GM19328 (cell line): Measurements from ENCODE around the gene STX1A.

ENCODE experiments used
- ATAC-seq: cut with Tn5 transposase; IDR thresholded peaks from one replicate; pipeline ENCODE4 v1.9.1; 2021; ENCODE audit warnings: mild to moderate bottlenecking, moderate library complexity; ENCODE audit not compliant: unreplicated experiment

The STX1A gene

DNA sequence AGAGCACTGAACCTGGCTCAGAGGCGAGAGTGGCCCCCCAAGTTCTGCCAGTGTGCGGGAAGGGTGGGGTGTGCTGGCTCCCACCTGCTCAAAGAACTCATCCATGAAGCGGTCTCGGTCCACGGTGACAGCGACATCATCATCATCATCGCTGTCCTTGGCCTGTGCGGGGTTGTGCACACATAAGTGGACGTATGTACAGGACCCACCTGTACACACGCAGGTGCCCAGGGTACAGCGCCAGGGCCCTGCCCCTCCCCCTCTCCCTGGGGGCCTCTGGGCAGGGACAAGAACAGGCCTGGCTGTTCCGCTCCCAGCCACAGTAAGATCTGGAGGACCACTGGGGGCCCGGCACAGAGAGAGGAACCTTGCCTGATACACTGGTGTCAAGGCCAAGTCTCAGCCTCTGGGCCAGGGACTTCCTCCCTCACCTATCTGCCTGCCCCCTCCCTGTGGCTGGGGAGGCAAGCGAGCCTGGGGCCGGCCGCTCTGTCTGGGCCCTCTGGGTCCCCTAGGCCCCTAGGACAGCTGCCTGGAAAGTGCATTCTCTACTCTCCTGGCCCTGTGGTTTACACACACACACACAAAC is 10.4 kb downstream of the STX1A start:
- no peak for ATAC-seq

DNA sequence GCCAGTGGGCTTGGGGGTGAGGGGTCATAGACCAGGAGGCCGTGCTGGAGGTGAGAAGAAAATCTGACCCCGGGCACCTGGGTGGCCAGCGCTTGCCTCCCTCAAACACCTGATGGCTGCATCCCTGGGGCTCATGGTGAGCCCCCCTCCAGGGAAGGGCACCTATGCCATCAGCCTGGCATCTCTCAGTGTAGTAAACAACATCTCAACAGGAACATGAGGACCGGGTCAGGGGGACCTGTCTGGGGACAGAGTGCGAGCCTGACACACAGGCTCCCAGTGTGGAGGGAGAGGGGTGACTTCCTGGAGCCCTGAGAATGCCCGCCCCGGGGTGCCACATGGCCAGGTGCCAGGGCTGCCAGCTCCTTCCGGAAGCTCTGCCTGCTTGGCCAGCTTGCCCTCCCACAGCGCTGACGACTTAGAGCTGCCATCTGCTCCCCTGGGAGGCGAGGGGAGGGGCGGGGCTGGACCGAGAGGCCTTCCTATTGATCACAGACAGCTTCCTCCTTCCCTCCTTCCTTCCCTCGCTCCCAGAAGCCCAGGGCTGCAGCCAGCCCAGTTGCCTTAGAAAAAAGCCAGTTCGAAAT is 12.3 kb downstream of the STX1A start:
- ATAC-seq: no peak

DNA sequence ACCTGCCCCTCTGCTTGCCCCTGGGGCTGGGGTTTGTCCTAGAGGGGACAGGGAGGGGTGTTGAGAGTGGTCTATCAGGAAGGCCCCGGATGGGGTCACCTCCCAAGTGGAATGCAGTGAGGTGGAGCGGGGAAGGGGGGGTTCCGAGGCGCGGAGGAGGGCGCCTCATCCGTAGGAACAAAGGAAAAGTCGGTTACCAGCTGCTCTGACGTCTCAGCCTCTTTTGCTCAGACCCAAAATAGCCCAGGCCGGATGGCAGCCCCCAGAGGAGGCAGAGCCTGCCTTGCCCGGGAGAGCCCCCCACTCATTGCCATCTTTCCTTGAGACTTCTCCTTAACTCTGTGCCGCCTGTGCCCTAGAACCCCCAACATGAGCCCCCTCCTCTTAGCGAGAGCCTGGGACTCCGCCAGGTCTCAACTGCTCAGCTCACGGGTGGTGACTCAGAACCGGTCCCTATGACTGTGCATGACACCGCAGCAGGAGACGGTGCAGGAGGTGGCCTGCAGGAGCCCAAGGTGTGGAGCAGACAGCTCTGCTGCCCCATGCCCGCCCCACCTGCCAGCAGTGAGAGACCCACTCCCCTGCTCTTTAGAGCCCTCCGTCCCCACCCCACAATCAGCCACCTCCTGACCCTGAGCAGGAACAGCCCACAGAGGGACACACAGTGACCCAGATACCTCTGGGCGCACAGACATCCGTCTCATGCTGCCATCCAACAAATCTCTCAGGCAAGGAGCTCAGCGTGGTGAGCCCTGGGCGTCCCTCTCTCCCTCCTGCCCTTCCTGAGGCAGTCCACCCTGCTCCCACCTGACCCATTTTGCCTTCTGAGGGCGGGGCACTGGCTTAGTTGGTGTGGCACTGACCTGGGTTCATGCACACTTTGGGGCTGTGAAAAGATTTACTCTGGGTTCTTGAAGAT is 13.1 kb downstream of the STX1A start:
- ATAC-seq: no peak

DNA sequence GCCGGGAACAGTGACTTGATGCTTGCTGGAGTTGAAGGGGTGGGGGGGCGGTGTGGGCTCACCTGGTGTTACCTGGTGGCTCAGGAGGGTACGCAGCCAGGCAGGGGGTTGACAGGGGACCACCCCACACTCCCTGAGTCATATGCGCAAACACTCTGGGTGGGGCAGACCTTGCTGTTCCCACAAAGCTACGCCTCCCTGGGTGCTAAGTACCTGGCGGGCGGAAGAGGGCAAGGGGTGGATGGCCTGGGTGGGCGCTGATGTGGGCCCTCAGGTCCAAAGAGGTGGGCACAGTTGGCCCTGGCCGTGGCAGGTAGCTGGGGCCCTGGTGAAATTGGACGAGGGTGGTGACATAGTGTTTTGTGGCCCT is 13.9 kb downstream of the STX1A start:
- no peak for ATAC-seq

DNA sequence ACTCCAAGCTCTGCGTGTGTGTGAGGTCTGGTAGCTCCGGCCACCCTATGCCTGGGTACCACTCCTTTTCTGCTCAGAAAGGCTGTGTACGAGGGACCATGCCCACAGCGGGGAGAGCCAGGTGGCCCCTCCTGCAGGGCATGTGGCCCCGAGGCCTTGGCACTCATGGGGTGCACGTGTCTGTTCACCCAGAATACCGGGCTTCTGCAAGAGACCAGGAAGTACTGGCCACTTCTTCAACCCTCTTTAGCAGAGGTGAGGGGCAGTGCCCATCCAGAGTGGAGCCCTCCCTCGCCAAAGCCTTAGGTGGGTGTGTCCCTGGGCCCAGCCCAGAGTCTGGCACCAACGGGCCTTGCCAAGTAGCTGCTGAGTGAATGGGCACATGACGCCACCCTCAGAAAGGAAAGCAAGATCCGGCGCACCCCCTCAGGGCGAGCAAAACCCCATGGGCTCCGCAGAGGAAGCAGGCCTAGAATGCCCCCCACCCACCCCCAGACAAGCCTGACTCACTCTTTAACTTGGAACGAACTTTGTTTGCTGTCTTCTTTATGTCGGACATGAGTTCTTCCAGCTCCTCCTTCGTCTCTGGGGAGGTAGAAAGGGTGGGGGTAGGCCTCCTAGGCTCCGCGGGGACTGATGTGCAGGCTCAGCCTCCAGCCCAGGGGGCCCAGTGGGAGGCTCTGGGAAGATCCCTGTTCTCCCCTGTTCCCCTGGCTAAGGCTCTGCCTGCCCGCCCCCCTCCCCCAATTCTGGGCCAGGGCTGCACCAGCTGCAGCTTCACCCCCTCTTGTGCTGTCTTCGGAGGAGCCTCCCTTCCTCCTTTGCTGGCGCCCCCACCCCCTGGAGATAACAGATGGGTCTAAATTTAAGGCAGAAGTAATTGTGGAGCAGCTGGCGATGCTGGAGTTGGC is 14.6 kb downstream of the STX1A start:
- ATAC-seq: no peak

DNA sequence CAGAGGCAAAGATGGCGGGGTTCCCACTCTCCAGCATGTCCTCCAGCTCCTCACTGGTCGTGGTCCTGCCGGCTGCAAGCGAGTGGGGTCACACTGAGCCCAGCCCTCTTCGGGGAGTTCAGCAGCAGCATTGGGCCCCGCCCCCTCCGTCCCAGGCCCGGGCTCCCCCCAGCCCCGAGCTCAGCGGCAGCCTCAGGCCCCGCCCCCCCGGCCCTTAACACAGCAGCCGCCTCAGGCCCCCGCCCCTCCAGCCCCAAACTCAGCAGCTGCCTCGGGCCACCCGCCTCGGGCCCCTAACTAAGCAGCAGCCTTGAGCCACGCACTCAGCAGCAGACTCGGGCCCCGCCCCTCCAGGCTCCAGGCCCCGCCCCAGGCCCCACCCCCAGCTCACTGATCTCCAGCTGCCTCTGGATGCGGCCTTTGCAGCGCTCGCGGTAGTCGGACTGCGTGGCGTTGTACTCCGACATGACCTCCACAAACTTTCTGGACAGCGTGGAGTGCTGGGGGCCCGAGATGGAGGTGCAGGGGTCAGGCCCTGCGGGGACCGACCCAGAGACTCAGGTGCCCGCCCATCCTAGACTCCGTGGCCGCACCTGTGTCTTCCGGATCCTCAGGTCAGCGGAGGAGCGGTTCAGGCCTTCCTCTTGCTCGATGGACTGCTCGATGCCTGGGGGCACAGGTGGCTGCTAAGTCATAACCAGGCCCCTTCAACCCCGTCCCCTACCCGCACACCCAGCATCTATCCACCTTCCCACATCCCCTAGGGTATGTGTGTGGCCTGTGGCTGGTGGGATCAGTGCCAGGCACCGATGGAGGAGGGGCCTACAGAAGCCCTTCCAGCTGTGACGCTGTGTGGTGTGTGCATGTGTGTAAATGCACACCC is 15.5 kb downstream of the STX1A start:
- no peak for ATAC-seq

DNA sequence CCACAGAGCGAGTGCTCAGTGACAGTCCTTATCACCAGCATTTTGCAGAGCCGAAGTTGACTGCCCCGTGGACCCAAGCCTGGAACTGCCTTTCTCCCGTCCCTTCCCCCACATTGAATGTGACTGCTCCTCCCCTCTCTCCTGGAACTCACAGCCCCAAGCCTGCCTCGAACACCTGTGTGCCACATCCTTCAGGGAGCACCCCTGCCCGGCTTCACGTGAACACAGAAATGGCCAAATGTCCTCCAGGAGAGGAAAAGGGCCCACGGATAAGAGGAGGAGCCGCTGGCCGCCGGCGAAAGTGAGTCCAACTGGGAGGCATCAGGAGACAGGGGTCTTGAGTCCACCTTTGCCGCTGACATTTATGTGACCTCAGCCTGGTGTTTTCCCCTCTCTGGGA is 16.2 kb downstream of the STX1A start:
- no peak for ATAC-seq

DNA sequence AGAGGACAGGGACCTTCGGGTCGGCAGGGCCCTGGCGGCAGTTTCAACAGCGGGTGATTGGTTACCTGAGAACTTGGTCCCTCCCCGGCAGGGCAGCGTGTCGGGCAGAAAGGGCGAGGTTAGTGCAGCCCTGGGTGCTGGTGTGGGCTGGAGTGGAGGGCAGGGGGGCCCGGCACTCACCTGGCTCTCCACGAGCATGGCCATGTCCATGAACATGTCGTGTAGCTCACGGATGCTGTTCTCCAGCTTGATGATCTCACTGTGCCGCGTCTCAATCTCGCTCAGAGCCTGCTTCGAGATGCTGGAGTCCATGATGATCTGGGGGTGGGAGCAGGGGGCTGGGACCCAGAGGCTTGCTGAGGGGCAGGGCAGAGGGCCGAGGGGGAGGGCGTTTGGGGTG is 16.8 kb downstream of the STX1A start:
- no peak for ATAC-seq

DNA sequence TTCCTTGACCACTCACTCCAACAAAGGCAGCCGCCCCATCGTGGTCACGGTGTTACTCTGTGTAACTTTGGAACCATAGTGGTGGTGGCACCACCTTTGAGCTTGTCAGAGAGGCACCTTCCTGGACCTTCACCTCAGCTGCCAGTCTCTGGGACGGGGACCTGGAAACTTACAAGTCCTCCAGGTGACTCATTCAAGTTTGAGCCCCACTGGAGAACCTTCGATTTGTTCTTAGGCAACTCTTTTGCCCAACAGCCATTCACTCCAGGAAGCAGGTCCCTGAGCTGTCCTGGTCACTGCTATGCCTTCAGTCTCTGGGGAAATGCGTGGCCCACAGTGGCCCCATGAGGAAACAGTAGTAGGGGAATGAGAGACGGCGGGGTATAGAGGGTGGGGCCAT is 17.2 kb downstream of the STX1A start:
- ATAC-seq: no peak

DNA sequence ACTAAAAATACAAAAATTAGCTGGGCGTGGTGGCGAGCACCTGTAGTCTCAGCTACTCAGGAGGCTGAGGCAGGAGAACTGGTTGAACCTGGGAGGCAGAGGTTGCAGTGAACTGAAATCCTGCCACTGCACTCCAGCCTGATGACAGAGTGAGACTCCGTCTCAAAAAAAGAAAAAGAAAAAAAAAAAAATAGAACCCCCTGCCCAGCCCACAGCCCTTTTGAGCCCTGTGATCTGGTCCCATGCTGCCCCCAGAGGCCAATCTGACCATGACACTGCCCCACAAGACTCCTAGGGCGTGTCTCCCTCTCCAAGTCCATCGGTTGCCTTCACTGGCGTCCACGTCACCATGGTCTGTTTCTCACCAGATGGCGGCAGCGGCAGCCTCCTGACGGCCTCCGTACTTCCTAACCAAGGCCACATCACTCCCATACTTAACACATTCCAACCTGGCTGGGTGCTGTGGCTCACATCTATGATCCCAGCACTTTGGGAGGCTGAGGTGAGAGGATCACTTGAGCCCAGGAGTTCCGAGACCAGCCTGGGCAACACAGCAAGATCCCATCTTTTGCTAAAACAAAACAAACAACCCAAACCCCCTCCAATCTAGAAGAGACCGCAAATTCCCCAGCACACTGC is 18.0 kb downstream of the STX1A start:
- no peak for ATAC-seq

DNA sequence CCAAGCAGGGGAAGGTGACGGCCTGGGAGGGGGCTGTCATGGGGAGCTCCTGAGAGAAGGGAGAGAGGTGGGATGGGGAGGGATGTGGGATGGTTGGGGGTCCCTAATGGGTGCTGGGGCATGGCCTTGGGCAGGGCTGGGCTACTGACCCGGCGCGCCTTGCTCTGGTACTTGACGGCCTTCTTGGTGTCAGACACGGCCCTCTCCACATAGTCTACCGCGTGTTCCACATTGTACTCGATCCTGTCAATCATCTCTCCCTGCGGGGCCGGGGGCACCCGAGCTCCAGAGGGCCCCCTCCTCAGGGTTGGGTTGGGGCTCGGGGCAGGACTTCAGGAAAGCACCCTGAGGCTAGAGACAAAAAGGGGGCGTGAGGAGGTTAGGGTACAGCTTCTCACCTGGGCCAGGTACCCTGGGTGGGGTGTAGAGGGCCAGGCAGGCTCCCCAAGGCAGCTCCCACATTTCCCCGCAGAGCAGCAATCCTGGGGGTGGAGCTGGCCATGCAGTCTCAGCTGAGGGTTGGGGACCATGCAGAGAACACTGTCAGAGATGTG is 18.8 kb downstream of the STX1A start:
- no peak for ATAC-seq

DNA sequence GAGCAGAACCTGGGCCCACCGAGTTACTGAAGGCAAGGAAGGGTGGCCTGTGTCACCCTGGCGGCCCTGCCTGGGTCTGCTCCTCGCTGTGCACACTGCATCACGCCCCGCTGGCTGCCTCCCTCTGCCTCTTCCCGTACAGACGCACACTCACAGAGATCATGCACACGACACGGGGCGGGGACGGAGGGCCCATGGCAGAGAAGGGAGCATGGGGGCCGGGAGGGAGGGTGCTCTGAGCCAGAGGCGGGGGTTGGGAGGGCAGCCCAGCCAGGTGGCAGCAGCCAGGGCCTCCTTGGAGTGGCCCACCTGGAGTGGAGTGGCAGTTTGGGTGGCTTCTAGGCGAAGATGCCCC is 19.4 kb downstream of the STX1A start:
- ATAC-seq: no peak

DNA sequence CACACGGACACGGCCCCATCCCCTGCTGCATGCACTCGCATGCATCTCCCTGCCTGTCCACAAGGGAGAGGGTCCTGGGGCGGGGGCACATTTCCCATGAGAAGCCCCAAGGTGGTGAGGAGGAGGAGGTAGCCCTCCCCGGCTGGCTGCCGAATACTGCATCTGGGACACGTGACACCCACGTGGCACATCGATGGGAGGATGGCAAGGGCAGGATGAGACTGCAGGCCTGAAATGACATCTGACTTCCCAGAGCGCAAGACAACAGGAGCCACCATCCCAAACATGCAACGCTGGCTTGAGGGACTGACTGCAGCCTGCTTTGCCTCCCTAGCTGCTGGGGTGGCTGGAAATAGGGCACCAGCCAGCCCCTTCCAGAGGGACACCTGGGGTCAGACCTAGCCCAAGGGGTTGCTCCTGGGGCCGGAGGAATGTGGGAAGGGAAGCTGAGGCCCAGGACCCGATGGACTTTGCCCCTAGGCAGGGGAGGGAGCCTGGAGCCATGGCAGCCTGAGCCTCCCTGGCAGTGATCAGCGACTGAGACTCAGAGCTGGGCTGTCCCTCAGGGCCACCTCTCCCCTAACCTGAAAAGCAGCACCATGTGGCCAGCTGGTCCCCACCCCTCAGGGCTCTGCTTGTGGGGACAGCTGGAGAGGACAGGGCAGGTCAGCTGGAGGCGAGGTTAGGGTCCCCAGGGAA is 19.9 kb downstream of the STX1A start:
- ATAC-seq: no peak

DNA sequence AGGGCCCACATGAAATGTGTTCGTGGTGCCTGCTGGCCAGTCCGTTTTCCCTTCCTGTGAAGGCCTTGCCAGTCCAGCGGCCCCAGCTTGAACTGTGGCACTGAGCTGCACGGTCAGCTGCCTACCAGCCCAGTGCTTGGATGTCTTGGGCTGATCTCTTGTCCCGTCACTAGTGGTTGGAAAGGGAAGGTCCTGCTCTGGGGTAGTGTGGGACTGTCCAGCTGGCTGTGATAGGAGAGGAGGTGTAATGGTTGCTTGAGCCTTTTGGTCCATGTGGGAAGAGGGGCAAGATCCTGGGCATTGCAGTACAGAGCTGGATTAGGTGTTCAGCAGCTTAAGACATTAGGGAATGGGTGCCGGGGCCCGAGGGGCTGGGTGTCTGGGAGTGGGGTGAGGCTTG is 21.1 kb downstream of the STX1A start:
- ATAC-seq: no peak

DNA sequence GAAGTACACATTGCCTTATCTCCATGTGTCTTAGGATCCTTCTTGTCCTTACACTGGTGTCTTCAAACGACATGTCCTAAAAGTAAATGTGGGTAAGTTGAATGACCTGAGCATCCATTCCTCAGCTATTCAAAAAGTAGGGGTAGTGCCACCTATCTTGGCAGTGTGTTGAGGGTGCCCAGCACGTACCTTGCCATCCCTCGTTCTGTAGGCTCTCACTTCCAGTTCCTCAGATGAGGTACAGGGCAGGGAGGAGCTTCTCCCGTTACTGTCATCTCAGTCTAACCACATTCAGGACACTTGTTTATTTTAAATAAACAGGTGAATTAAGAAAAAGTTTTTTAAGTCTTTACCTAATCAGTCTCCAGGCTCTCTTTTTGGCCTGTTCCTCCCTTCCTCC is 23.1 kb downstream of the STX1A start:
- no peak for ATAC-seq

DNA sequence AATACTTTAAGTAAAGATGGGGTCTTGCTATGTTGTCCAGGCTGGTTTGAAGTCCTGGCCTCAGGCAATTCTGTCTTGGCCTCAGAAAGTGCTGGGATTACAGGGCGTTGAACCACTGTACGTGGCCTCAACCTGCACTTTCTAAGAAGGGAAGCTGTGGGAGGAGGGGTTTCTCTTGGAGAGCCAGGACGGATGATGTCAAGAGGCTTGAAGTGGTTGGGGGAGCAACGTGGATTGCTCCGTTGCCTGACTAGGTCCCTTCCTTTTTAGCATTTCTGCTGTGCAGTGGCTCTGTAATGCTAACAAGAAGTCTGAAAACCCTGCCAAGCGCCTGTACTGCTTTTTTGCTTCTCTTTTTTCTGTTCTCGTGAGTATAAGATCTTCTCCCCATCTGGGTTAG is 28.8 kb downstream of the STX1A start:
- no peak for ATAC-seq

DNA sequence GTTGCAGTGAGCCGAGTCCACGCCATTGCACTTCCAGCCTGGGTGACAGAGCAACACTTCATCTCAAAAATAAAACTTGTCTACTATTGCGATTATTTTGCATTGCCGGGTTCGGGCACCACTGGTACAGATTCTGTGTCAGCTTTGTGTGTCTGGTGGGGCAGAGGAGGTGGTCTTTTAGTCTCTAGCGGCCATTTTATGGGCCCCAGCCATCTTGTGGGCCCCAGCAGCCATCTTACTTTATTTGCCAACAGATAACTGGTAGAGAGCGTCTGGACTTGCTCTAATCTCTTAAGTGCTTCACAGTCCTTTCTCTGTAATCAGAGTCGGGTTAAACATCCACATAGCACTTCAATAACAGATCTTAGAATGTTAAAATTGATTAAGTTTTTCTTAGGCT is 31.2 kb downstream of the STX1A start:
- ATAC-seq: no peak

DNA sequence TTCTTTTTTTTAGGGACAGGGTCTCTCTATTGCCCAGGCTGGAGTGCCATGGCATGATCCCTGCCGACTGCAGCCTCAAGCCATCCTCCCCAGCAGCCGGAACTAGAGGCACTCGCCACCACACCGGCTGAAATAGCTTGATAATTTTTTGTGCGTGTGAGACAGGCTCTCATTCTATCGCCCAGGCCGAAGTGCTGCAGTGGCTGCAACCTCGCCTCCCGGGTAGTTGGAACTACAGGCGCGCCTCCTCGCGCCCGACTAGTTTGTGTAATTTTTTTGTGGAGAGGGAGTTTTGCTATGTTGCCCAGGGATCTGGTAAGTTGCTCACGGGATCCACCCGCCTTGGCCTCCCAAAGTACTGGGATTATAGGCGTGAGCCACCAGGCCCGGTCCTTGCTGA is 34.2 kb downstream of the STX1A start:
- ATAC-seq: no peak
